G401 (cell line): ENCODE data around the gene KNCN. TPM values are rescaled to one million over a fixed set of nuclear protein-coding genes. Genes with fewer than 3 reads are reported as not detected.

Experiments
- DNase-seq: peaks from one replicate; pipeline ENCODE4 v3.0.0-alpha.2; 2015; ENCODE audit warnings: low spot score
- in situ Hi-C: cut with HindIII; loops from 2 replicates; pipeline ENCODE4 v1.10.0; 2016; ENCODE audit warnings: low sequenced_read_pairs, mixed read lengths
- total RNA-seq: library from RNA; depleted of rRNA; stranded (reverse); fragments of >200 nt; shearing (Covaris generic); gene quantifications from 2 replicates; pipeline ENCODE4 v1.2.3, GENCODE V29; 2014

Gene KNCN
- total RNA-seq, 1 experiment from 2014 or later, result not detected

- in situ Hi-C loops, result no loop called here
- DNase-seq, result peak; percentile 54
Measured at GRCh38 chr1:46547481-46548383, 3.7 kb downstream of the KNCN start.

- in situ Hi-C loops, result no loop called here
- no peak for DNase-seq
Measured at GRCh38 chr1:46546210-46546609, 5.2 kb downstream of the KNCN start.

GRCh38 chr1:46545784-46546183 is 5.7 kb downstream of the KNCN start:
- DNase-seq, result no peak
- in situ Hi-C loops, result no loop called here

- in situ Hi-C loops, result no loop called here
- DNase-seq, result no peak
Measured at GRCh38 chr1:46544561-46545240, 6.7 kb downstream of the KNCN start.

GRCh38 chr1:46543761-46544560 is 7.5 kb downstream of the KNCN start:
- in situ Hi-C loops, result no loop called here
- no peak for DNase-seq

GRCh38 chr1:46543382-46543760 is 8.1 kb downstream of the KNCN start:
- in situ Hi-C loops, result no loop called here
- no peak for DNase-seq

GRCh38 chr1:46539972-46540371 is 11.5 kb downstream of the KNCN start:
- no peak for DNase-seq

GRCh38 chr1:46538147-46538546 is 13.3 kb downstream of the KNCN start:
- in situ Hi-C loops, result no loop called here
- no peak for DNase-seq

More at GRCh38 chr1:46539972-46540371, 11.5 kb downstream of the KNCN start:
- in situ Hi-C loops, result no loop called here

- no peak for DNase-seq
- in situ Hi-C loops, result no loop called here
Measured at GRCh38 chr1:46537651-46538050, 13.8 kb downstream of the KNCN start.

GRCh38 chr1:46536527-46536926 is 14.9 kb downstream of the KNCN start:
- no peak for DNase-seq

GRCh38 chr1:46535063-46535462 is 16.4 kb downstream of the KNCN start:
- DNase-seq, result no peak
- in situ Hi-C loops, result no loop called here

More at GRCh38 chr1:46536527-46536926, 14.9 kb downstream of the KNCN start:
- in situ Hi-C loops, result no loop called here

GRCh38 chr1:46533179-46533864 is 18.1 kb downstream of the KNCN start:
- peak; percentile 51 for DNase-seq
- in situ Hi-C loops, result no loop called here

- DNase-seq, result peak; percentile 32
- in situ Hi-C loops, result no loop called here
Measured at GRCh38 chr1:46532498-46533178, 18.8 kb downstream of the KNCN start.

- DNase-seq, result no peak
- in situ Hi-C loops, result no loop called here
Measured at GRCh38 chr1:46532095-46532494, 19.4 kb downstream of the KNCN start.

GRCh38 chr1:46530791-46531409 is 20.5 kb downstream of the KNCN start:
- in situ Hi-C loops, result no loop called here
- DNase-seq, result no peak

- in situ Hi-C loops, result no loop called here
Measured at GRCh38 chr1:46530311-46530710, 21.1 kb downstream of the KNCN start.

GRCh38 chr1:46529031-46529630 is 22.3 kb downstream of the KNCN start:
- no peak for DNase-seq
- in situ Hi-C loops, result loop anchor here (10.0 kb wide), 1 partner anchor 94 kb away; no protein-coding TSS in a partner anchor

More at GRCh38 chr1:46530311-46530710, 21.1 kb downstream of the KNCN start:
- DNase-seq, result no peak
